ENCODE measurements around the gene YTHDC2.

GRCh38 chr5:113523168-113523567 lies 9.7 kb downstream of the YTHDC2 start:
- no peak for TF ChIP-seq CTCF (IDR thresholded peaks at IDR 0.05)
- TF ChIP-seq POLR2A (IDR thresholded peaks at IDR 0.05): no peak
